Measurements from ENCODE around the gene TRAP1.
"Not testable (repeated sequence)": the region's sequence is repeated elsewhere in the genome, so short reads cannot be mapped to it uniquely, and the experiment has no call there.

Gene TRAP1

DNA sequence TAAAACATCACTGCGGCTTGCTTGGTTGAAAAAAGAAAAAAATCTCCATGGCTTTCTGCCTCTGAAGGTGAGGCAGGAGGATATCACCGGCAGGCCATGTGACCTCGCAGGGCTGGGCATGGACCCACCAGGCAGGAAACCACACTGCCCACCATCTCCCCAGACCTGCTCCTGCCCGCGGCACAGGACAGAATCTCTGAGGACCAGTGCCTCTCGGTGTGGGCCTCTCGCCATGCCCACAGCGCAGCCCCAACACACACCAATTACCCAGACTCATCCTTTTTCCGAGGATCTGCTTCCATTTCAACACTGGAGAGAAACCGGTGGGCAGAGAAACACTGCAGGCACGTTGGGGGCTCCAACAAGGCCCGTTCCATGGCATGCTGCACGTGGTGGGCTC lies 46.6 kb downstream of the TRAP1 start:
- DNase-seq: no peak

DNA sequence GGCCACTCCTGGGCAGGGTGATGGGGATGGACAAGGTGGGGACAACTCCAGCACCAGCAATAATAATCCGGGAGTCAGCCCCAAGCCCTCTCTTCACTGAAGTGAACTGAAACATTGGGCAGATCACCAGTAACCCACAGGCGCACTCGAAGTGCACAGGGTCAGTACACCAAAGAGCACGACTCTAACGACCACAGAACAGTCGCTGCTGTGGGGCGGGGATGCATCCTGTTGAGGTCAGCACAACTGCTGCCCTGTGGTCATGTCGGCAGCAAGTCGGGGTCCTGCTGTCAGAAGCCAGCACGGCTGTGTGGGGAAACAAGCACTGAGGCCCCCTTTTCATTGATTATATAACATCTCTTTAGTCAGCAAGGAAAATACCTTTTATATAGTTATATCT lies 48.2 kb downstream of the TRAP1 start:
- DNase-seq: no peak

DNA sequence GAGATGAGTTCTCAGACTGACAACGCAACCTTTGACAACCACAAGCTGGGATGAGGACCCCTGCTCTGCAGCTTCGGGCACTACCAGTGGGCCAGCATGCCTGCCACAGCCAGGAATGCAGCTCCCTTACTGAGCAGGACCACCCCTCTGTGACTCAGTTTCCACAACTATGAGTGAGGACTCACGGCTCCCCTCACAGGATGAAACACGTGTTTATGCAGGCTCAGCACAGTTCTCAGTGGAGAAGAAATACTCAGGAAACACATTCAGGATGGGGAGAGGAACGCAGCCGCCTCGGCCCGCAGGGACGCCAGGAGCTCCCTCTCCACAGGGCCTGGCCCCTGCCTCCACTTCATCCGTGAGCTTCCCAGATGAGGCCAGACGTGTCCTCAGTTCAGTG lies 48.7 kb downstream of the TRAP1 start:
- no peak for DNase-seq

DNA sequence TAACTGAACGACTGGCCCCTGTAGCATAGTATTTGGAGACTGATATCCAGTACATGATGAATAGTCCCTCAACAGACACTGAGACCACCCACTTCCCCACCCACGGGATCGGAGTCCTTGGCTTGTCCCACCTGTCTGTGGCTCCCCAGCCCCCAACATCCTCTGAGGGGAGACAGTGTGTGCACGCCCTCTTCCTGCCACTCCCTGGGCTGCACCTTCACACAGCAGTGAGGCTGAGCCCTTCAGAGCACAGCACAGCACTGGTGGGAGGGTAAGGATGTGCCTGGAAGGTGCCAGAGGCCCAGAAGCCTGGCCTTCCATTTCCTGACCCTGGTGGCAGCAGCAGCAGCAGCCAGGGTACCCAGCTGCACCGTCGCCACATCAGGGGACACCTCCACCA lies 51.8 kb downstream of the TRAP1 start:
- no peak for DNase-seq

DNA sequence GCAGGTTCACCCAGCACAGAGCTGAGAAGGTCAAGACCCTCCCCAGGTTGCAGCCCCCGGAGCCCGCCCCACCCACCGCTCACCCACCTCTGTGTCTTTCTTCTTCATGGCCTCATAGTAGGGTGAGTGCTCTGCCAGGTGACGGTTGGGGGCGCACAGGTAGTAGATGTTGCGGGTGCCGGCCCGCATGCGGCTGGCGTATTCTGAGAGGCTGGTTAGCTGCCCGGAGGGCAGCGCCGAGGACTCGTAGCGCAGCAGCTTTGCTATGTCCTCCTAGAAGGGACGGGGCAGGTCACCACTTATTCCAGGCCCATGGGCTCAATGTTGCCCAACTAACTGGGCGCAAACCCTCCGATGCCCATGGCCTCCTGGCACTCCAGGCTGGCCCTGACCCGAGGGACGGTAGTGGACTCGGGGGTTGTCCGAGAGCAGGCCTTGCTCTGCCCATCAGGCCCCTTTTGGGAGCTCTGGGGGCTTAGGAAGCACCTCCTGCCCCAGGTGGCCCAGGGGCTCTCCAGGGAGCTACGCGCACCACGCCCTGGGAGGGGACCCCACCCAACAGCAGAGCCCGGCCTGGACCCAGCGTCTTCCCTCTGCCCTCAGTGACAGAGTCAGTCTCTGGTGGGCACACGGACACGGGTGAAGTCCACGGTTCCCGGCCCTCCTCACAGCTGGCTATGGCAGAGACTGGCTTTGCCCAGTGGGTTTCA lies 53.0 kb downstream of the TRAP1 start:
- no peak for DNase-seq

DNA sequence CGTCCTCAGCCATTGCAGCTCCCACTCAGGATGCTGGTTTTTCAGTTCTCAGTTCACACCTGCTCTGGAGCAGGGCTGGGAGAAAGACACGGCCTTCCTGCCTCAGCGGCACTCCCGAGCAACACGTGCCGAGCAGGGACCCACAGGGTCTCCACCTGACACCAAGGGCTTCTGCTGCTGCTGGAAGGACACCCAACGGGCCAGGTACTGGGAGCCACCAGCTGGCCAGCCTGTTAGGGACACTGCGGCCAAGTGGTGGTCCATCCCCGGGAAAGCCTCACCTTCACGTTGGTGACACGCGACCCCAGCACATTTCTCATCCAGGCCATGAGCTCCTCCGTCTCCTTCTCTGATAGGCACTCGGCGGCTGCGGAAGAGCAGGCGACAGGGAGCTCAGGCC lies 54.7 kb downstream of the TRAP1 start:
- no peak for DNase-seq

DNA sequence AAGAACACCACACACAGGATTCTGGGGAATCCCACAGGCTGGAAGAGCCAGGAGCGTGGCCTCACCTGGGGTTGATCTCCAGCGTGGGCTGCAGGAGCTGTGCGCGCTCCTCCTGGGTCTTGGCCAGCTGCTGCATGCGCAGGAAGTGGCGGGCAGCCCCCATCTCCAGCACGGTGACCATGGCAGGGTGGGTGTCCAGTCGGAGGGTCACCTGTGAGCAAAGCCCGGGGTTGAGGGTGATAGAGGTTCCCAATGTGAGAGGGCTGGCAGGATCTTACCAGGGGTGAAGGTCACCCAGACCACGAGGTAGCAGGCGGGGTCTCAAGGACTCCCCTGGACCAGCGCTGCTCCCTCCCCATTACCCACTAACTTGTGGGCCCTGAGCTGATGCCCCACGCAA lies 55.4 kb downstream of the TRAP1 start:
- DNase-seq: no peak

DNA sequence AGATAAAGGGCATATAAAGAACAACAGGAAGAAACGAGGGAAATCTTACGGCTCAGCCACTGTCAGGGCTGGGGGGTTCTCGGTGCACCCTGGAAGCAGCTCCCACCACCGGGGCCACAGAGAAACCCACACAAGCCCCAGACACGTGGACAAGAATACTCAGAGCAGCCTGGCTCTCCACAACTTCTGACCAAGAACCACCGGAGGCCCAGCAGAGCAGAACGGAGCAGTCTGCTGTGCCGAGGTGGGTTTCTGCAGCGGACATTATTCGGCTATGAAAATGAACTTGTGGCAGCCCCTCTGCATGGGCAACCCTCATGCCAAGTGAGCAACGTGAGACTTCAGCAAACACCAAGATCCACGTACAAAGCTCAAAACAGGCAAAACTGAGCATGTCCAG lies 56.0 kb downstream of the TRAP1 start:
- peak; percentile 5 for DNase-seq

DNA sequence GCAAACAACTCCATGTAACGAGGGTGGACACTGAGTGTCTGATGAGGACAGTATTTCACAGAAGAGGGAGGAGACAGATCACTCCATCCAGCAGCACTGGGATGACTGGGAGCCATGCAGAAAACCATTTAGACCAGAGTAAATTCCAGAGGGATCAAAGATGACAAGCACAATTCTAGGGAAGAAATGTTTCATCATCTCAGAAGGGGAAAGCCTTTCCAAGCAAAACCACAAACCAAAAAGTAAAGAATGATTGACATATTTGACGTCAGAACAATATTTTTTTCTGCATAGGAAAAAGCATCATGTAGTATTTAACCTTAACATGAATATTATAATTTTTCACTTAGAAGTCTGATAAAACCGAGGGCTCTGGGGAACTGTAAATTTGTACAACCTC lies 58.1 kb downstream of the TRAP1 start:
- DNase-seq: peak; percentile 1

DNA sequence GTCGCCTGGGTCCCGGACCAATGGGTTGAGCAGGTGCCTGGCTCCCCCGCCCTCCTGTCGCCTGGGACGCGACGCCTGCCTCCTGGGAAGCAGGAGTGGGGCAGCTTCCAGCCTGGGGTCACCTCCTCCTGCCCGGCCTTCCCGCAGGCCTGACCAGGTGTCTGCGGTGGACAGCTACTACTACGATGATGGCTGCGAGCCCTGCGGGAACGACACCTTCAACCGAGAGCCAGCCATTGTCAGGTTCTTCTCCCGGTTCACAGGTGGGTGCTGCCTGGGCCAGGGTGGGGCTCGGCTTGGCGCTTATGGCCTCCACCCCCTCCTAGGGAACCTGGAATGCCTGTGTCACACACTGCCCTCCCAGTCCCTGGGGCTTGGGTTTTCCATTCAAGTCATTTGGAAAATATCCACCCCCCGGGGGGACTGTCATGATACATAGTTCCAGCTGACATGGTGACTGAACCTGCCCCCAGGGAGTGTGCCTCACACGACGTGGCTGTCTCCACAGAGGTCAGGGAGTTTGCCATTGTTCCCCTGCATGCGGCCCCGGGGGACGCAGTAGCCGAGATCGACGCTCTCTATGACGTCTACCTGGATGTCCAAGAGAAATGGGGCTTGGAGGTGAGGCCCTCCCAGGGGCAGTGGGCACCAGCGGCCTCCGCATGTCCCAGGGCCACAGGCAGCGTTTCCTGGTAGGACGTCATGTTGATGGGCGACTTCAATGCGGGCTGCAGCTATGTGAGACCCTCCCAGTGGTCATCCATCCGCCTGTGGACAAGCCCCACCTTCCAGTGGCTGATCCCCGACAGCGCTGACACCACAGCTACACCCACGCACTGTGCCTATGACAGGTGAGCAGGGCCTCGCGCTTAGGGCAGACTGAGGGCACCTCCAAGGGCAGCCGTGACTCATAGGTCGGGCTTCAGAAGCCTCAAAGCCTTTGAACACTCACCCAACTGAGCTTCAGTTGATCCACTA lies 60.5 kb downstream of the TRAP1 start:
- peak; percentile 12 for DNase-seq

DNA sequence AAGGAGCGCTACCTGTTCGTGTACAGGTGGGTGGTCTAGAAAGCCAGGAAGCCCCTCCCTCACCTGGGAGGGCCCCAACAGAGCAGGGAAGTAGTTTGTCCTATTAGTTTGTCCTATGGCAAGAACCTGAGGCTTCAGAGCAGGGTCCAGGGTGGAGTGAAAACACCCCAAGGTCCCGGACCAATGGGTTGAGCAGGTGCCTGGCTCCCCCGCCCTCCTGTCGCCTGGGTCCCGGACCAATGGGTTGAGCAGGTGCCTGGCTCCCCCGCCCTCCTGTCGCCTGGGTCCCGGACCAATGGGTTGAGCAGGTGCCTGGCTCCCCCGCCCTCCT lies 61.2 kb downstream of the TRAP1 start:
- DNase-seq: not testable (repeated sequence)

DNA sequence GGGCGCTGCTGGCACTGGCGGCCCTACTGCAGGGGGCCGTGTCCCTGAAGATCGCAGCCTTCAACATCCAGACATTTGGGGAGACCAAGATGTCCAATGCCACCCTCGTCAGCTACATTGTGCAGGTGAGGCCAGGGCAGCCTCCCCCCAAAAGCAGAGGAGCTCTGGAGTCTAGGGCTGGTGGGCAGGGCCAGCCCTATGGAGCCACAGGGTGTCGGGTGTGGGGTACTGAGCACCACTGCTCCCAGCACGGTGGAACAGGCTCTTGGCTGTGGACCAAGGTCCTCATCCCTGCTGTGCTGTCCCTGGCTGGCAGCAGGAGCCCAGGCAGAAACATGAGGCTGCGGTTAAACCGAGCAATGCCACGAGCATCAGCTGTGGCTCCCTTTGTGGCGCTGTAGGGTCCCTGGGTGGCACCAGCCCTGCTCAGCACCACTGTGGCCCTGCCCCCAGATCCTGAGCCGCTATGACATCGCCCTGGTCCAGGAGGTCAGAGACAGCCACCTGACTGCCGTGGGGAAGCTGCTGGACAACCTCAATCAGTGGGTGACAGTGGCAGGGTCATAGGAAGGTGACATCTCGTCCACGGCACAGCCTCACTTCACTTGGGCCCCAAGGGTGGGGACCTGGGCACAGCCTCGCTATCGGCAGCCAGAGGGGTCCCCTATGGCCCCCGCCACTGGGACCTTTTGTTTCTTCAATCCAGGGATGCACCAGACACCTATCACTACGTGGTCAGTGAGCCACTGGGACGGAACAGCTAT lies 61.7 kb downstream of the TRAP1 start:
- peak; percentile 18 for DNase-seq

DNA sequence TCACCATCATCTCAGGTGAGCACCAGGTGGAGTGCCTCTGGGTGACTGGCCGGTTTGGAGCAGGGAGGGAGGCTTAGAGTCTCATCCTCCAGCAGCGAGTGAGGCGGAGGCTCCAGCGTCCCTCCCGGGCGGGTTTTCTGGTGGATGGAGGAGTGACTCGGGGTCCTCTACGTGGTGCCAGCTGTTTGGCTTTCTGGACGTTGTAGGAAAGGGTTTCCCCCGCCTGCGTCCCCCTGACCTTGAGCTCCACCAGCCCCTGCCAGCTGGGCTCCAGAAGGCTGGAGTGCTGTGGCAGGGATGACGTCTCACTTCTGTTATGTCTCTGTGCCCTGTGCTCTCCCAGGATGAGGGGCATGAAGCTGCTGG lies 62.3 kb downstream of the TRAP1 start:
- DNase-seq: peak; percentile 25

DNA sequence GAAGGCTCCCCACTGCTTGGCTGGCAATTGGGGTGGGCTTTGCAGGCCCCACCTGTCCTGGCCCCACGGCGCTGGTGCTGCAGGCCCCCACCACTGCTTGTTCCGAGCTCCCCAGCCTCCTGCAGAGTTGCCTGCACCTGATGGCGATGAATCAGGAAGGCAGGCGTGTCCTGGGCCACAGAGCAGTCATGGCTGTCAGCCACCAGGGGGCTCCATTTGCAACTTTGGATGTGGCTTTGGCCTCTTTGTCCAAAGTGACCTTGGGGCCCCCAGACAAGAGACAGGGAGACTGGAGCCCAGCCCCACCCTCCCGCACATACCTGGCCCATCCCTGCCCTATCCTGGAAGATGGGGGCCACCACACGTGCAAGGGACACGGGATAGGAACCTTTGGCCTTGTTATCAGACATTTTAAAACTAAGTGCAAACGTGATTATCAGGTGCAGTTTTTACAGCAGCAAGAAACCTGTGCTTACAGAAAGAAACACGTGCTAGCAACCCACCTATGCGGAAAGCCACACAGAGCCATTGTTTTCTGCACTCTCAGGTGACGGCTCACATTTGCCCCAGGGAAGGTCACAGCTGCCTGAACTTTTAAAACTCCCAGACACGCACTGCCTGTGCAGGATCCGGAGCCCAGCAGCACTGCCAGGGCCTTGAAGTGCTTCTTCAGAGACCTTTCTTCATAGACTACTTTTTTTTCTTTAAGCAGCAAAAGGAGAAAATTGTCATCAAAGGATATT lies 62.9 kb downstream of the TRAP1 start, which contains the start of gene DNASE1:
Gene DNASE1, plus strand, starts transcription at position 443 of the 743 bp plus-strand sequence. CDS start 683 bp downstream, outside the sequence.
- peak; percentile 59 for DNase-seq

DNA sequence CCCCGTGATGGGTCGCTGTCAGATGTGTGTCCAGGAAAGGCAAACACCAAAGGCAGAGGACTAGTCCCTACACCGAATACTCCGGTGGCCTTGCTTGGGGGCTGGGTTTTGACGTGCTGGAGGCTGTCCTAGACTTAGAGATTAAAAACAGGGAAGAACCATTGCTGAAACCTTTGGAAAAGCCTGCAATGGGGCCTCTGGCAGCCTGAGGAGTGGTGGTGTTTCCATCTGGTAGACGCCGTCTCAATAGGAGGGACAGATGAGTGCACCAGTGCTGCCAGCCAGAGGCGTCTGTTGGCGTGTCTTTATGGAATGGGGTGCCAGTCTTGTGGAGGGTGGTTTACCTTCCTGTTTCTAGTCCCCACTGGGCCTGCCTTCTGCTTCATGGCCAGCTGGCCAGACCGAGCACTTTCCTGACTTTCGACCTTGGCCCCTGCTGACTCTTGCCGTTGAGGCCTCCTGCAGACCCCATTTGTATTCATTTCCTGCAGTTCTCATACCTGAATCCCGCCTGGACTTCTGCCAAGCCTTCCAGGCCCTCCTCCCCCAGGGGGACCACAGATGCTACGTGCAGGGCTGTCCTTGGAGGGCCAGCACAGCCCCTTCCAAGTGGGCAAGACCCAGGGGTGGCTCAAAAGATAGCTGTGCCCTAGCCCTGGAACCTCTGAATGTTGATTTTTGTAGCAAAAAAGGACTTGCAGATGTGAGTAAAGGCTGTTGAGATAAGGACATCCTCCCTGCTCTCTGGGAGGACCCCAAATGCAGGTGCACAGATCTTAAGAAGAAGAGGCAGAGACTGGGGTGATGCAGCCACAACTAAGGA lies 64.7 kb downstream of the TRAP1 start:
- DNase-seq: peak; percentile 16

DNA sequence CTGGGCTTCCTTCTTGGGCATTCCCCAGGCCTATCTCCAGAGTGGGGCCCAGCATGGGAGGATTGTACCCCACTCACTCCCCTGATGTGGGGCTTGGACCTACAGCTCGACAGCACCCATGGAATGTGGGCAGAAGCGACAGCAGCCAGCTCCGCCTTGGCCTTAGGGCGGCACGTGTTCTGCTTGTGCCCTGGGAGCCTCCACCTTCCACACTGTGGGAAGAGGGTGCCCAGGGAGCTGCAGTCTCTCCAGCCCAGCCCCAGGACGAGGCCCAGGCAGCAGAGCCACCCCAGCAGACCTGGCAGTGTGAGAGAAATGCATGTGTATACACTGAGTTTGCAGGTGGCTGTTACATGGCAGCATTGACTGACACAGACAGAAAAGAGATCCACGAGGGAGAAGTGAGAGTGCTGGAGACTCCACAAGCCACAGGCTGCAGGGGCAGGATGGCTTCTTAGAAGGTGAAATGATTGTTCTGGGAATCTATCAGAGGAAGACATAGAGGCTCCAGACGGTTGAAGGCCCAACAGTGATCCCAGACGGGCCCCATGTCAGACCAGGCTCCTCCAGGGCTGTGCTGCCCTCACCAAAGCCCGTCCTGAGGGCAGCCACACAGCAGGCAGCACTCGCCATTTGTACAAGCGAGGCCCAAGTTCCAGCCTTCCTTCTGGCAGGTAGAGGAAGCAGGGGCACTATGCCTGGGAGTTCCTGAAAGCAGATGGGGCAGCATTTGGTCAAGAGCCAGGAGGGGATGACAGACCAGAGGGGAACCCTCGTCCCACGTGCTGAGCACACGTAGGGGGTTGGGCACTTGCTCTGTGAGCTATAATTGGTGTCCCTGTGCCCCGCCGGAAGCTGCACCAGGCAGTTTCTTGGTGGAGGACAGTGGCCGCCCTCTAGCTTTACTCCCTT lies 65.6 kb downstream of the TRAP1 start:
- DNase-seq: peak; percentile 7

DNA sequence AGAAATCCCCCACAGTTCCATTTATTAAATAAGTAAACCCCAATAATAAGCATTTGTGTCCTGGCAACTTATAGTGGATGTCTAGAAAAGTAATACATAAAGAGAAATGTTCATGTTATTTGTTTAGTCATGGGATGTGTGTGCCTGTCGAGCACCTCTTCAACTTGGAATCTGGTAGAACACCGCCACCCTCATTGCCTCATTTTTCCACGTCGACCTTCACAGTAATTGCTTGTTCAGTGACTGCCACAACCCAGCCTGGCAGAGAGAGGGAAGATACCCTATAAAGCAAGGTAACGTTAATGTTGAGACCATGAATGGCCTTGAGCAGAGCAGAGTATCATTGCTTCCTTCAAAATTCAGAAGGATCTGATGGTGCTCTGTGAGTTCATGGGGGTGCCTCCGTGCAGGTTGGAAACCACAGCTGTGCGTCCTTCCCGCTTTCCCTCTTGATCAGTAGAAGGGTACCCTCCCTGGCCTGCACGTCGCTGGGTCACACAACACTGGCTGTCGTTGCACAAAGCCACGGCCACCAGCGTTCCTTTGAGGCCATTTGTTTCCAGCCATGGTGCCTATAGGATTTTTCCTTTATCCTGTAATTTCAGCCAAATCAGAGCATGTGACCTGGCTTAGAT lies 66.6 kb downstream of the TRAP1 start:
- no peak for DNase-seq

DNA sequence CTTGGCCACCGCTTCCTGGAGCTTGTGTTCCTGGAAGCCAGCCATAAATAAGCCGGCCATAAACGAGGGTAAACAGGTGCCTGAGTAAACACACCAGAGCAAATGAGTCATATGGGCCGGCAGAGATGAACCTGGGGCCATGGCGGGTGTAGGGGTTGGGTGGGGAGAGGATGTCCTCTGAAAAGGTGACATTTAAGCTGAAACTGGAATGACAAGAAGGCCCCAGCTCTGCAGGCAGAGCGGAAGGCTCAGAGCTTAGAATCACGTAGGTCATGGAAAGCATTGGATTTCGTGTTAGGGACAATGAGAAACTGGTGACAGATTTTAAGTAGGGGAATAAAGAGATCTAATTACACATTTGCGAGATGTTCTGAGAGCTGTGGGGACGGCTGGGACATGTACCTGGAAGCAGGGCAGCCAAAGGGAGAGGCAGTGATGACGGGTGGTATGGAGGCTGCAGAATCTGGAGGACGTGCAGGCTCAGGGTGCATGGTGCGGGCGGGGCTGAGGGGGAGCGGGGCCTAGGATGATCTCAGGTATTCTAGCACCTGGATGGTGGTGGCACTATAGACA lies 70.9 kb downstream of the TRAP1 start:
- no peak for DNase-seq

DNA sequence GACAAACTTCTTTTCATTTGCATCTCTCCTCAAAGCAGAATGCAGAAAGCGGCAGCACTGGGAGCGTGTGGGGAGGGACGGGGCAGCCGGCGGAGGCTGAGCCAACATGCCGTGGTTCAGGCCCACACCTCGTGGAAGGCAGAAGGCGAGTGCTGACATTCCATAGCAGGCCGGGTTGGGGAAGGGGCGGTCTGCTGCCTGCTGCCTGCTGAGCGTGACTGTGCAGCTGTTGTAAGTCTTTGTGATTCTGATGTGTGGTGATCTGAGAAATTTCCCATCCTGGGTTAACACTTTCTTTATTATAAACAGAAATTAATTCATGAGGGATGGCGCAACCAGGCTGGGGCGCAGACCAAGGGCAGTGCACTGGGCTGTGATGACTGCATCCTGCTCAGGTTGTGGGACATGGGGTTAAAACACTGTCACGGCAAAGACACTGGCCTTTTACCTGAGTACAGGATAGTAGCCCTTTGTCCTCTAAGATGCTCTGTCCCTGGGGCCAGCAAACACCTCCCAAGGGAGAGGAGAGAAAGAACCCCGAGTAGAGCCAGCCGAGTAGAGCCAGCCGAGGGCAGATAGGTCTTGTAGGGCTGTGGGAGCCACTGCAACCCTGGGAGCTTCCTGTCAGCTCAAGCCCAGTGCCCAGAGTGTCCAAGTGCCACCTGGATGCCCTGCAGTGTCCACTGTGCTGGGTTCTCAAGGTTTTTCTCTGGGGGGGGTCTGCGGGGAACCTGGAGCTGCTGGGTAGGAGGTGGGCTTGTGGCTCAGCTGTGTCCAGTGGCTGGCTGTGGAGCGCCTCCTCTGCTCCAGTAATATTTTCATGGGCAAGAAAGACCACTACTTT lies 71.6 kb downstream of the TRAP1 start:
- DNase-seq: peak; percentile 74

Data from right hindlimb (tissue), 1 donor.